ENCODE results near the gene ZNF20.
"Not testable (repeated sequence)": the region's sequence is repeated elsewhere in the genome, so short reads cannot be mapped to it uniquely, and the experiment has no call there.

Gene ZNF20

GRCh38 chr19:12112701-12113100, 27.4 kb downstream of the ZNF20 start:
- no peak for DNase-seq (ENCODE audit: low read depth)

GRCh38 chr19:12111943-12112637, 28.1 kb downstream of the ZNF20 start:
- no peak for DNase-seq (ENCODE audit: low read depth)

DNA sequence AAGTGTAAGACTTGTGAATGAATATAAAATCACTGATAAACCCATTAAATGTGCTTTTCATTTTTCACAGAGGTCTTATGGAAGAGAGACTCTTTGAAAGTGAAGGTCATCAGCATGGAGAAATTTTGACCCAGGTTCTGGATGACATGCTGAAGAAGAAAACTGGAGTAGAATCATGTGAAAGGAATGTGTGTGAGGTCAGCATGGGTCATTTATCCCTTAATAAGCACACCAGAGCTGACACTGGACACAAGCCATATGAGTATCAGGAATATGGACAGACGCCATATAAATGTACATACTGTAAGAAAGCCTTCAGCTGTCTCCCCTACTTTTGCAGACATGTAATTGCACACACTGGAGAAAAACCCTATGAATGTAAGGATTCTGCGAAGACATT, 29.0 kb downstream of the ZNF20 start:
- DNase-seq (ENCODE audit: low read depth), result no peak

- DNase-seq (ENCODE audit: low read depth), result not testable (repeated sequence)
Observed at GRCh38 chr19:12103909-12104308, 36.2 kb downstream of the ZNF20 start.

- DNase-seq (ENCODE audit: low read depth), result no peak
Observed at GRCh38 chr19:12098040-12098439, 42.1 kb downstream of the ZNF20 start.

DNA sequence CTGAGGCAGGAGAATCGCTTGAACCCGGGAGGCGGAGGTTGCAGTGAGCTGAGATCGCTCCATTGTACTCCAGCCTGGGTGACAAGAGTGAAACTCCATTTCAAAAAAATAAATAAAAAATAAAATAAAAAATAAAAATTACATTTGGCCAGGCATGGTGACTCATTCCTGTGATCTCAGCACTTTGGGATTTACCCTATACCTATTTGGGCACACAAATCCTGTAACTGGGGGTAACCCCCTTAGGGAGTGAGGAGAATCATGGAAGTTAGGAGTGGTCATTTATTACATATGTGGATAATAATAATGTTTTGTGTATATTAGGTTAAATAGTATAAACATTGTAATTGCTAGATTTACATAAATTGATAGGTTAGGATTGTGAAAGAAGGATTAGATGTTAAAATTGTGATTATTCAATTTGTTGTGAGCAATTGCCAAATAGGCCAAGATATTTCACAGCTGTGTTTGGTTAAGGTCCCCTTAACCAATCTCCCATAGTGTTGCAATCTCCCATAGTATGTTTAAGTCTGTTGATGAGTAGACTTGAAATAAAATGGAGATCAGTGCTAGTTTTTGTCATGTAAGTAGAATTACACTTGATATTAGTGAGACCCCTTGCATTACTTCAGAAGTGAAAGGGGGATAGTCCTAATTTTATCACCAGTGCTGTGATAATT, 44.9 kb downstream of the ZNF20 start:
- peak; percentile 82 for DNase-seq (ENCODE audit: low read depth)

GRCh38 chr19:12093777-12094176, 46.4 kb downstream of the ZNF20 start:
- DNase-seq (ENCODE audit: low read depth), result no peak

GRCh38 chr19:12092956-12093355, 47.2 kb downstream of the ZNF20 start:
- peak; percentile 42 for DNase-seq (ENCODE audit: low read depth)

DNA sequence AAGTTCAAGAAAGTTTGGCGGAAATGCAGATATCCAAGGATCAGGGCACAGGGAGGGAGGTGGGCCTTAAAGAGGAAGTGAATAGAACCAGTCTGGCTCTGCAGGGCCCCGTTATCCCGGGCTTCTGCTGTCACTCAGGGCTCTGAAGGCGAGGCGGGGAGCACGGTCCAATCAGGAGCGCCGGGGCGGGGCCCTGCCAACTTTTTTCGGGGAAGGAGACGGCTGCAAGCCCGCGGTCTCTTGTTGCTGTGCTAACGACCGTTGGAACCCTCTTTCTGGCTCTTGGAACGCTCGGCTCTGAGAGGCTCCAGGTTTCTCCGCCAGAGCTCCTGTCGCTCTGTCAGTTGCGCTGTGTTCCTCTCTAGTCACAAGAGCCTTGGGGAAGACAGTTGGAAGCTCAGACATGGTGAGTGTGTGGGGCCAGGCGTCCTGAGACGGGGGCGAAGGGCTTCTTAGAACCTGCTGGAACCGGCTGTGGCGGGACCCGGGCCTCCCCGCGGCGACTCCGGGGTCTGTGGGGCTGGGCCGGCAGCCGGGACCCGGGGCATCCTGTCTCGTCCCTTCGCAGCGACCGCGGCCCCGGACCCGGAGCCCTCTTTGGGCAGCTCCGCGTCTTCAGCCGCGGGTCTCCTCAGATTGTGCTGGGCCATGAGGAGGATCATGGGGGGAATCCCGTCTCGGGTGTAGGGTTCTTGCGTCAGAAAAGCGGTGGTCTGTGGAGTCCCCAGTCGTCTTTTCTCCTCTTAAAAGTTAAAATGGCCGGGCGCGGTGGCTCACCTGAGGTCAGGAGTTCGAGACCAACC, 47.9 kb downstream of the ZNF20 start:
- DNase-seq (ENCODE audit: low read depth), result peak; percentile 84

DNA sequence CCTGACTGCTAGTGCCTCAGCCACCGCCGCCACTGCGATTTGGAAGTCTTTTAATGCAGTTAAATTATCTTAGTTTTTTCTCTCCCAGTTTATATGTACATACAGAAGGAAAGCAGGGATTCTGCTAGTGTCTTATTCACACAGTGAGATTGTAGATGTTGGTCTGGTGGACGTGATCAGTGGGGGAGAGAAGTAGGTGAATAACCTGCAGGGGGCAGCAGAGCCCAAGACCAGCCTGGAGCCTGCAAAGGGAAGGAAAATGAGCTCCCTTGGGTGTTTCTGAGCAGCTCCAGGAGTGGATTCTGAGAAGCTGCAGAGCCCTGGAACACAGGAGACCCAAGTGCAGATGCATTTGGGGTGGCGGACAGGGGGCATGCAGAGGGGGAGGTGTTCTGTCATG, 49.3 kb downstream of the ZNF20 start:
- peak; percentile 53 for DNase-seq (ENCODE audit: low read depth)

GRCh38 chr19:12085074-12085818, 54.9 kb downstream of the ZNF20 start:
- no peak for DNase-seq (ENCODE audit: low read depth)

- DNase-seq (ENCODE audit: low read depth), result not testable (repeated sequence)
Observed at GRCh38 chr19:12083336-12083735, 56.8 kb downstream of the ZNF20 start.
